ENCODE data around the gene MAX.

MAX gene

GRCh38 chr14:65057695-65058094, 44.6 kb downstream of the MAX start:
- DNase-seq (ENCODE audit: low read depth), result no peak
- H3K4me3 ChIP-seq (ENCODE audit: low read length), result no peak overlapping the region
- TF ChIP-seq CTCF (conservative IDR thresholded peaks at IDR 0.05; ENCODE audit: low read length), result no peak

GRCh38 chr14:65054471-65055085, 47.7 kb downstream of the MAX start:
- DNase-seq (ENCODE audit: low read depth), result no peak
- H3K4me3 ChIP-seq (ENCODE audit: low read length), result no peak overlapping the region
- no peak for TF ChIP-seq CTCF (conservative IDR thresholded peaks at IDR 0.05; ENCODE audit: low read length)

GRCh38 chr14:65053466-65053865, 48.9 kb downstream of the MAX start:
- no peak for DNase-seq (ENCODE audit: low read depth)
- TF ChIP-seq CTCF (conservative IDR thresholded peaks at IDR 0.05; ENCODE audit: low read length), result no peak
- no peak overlapping the region for H3K4me3 ChIP-seq (ENCODE audit: low read length)

- no peak for DNase-seq (ENCODE audit: low read depth)
- no peak overlapping the region for H3K4me3 ChIP-seq (ENCODE audit: low read length)
- TF ChIP-seq CTCF (conservative IDR thresholded peaks at IDR 0.05; ENCODE audit: low read length), result no peak
Measured at GRCh38 chr14:65052832-65053231, 49.5 kb downstream of the MAX start.

GRCh38 chr14:65045709-65046108, 56.6 kb downstream of the MAX start:
- no peak for TF ChIP-seq CTCF (conservative IDR thresholded peaks at IDR 0.05; ENCODE audit: low read length)

GRCh38 chr14:65045006-65045405, 57.3 kb downstream of the MAX start:
- H3K4me3 ChIP-seq (ENCODE audit: low read length), result no peak overlapping the region
- no peak for TF ChIP-seq CTCF (conservative IDR thresholded peaks at IDR 0.05; ENCODE audit: low read length)
- no peak for DNase-seq (ENCODE audit: low read depth)

More at GRCh38 chr14:65045709-65046108, 56.6 kb downstream of the MAX start:
- no peak overlapping the region for H3K4me3 ChIP-seq (ENCODE audit: low read length)
- DNase-seq (ENCODE audit: low read depth), result no peak

GRCh38 chr14:65044596-65044959, 57.7 kb downstream of the MAX start:
- TF ChIP-seq CTCF (conservative IDR thresholded peaks at IDR 0.05; ENCODE audit: low read length), result no peak
- no peak overlapping the region for H3K4me3 ChIP-seq (ENCODE audit: low read length)
- DNase-seq (ENCODE audit: low read depth), result no peak

Data from AG10803 (cell line).